ENCODE measurements around the gene PRRG2.

PRRG2 gene

DNA sequence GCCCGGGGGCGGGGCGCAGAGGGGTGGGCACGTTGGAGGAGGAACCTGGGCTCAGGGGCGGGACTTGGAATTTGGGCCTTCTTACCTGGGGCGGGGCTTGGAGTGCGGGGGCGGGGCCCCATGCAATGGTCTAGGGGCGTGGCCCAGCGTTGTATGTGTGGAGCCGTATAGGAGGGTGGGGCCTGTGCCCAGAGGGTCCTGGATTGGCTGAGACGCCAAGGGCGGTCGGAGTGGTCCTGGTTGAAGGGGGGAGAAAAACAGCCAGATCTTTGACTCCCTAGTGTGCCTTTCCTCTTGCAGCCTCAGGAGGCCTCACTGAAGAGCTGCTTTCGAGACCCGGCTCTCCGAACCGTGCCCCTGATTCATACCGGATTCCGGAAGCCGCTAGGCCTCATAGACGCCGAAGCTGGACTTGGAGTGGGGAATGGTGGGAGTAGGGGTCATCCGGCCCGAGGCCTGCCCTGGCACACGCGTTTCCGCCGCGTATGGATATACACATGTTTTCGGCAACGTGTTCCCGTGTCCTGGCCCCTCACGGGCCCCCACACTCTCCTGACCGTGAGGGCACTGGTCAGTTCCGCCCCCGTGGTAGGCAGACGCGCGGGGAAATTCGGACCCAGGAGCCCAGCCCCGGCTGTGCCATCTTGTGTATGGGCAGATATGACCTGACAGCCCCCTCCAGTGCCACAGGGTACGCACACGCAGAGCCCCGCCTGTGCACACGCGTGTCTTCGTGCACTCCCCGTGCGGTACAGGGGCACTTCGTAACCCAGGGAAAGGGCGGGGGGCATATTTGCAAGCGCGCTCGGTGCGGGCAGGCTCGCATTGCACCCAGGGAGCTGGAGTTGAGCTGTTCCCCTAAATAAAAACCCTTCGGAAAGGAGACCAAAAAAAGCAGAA is 9.2 kb downstream of the PRRG2 start:
- peaks cover 27 to 32% of the 10 kb centered on the region in 2 experiments for H3K4me1 ChIP-seq (ENCODE audit: control insufficient read depth in 1 of 2, insufficient read depth in 1 of 2, low read depth in 1 of 2, low read length in 1 of 2)
- peak overlapping the region; percentile 82 for H3K27ac ChIP-seq
- H3K36me3 ChIP-seq = peaks cover 13% of the 10 kb centered on the region
- H3K4me3 ChIP-seq (ENCODE audit: low read depth in 1 of 2, low read length in 1 of 2) = peak overlapping the region; percentile 76 to 88
- H3K27me3 ChIP-seq = no peaks in the 10 kb centered on the region
- TF ChIP-seq, protein P1, sequence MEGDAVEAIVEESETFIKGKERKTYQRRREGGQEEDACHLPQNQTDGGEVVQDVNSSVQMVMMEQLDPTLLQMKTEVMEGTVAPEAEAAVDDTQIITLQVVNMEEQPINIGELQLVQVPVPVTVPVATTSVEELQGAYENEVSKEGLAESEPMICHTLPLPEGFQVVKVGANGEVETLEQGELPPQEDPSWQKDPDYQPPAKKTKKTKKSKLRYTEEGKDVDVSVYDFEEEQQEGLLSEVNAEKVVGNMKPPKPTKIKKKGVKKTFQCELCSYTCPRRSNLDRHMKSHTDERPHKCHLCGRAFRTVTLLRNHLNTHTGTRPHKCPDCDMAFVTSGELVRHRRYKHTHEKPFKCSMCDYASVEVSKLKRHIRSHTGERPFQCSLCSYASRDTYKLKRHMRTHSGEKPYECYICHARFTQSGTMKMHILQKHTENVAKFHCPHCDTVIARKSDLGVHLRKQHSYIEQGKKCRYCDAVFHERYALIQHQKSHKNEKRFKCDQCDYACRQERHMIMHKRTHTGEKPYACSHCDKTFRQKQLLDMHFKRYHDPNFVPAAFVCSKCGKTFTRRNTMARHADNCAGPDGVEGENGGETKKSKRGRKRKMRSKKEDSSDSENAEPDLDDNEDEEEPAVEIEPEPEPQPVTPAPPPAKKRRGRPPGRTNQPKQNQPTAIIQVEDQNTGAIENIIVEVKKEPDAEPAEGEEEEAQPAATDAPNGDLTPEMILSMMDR (IDR thresholded peaks at IDR 0.05) = peak; percentile 11
- H3K9me3 ChIP-seq = no peaks in the 10 kb centered on the region

DNA sequence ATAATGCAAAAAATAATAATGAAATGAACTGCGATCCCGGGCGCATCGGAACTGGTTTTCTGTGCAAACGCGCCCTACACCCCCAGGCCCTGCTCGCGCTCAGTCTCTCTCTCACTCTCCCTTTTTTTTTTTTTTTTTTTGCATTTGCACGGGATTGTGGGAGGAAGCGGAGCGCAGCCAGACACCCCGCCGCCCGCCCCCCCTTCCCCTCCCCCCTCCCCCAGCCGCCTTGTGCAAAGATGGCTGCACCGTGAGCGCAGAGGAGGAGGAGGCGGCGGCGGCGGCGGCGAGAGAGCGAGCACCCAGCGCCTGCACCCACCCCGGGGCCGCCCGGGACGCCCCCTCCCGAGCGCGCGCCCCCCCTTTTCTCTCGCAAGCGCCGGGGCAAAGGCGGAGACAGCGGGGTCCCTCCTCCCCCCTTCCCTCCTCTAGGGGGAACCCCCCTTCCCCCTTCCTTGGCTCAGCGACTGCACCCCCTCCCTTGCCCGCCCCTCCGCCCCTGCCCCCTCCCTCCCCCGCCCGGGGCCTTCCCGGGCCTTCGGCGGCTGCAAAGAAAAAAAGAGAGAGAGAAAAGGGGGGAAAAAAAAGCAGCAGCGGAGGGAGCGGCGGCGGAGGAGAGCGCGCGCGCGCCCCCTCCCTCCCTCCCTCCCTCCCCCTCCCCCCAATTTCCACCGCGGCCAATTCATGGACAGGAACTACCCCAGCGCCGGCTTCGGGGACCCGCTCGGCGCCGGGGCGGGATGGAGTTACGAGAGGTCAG is 10.0 kb downstream of the PRRG2 start, which contains the start of gene PRR12:
TSS of gene PRR12 (plus strand) at position 212 of the 760 bp plus-strand sequence. CDS start at position 685, 473 bp downstream.
- Histone ChIP-seq H3K4me1 (ENCODE audit: control insufficient read depth in 1 of 2, insufficient read depth in 1 of 2, low read depth in 1 of 2, low read length in 1 of 2) (peaks cover 27 to 32% of the 10 kb centered on the region in 2 experiments), H3K36me3 (peaks cover 21% of the 10 kb centered on the region), H3K4me3 (ENCODE audit: low read depth in 1 of 2, low read length in 1 of 2) (peak within 1 kb of the TSS; percentile 76 to 88), H3K27me3 (no peaks in the 10 kb centered on the region), H3K27ac (peak within 1 kb of the TSS; percentile 82), H3K9me3 (no peaks in the 10 kb centered on the region)
- TF ChIP-seq, protein P1 (IDR thresholded peaks at IDR 0.05) = no peak

DNA sequence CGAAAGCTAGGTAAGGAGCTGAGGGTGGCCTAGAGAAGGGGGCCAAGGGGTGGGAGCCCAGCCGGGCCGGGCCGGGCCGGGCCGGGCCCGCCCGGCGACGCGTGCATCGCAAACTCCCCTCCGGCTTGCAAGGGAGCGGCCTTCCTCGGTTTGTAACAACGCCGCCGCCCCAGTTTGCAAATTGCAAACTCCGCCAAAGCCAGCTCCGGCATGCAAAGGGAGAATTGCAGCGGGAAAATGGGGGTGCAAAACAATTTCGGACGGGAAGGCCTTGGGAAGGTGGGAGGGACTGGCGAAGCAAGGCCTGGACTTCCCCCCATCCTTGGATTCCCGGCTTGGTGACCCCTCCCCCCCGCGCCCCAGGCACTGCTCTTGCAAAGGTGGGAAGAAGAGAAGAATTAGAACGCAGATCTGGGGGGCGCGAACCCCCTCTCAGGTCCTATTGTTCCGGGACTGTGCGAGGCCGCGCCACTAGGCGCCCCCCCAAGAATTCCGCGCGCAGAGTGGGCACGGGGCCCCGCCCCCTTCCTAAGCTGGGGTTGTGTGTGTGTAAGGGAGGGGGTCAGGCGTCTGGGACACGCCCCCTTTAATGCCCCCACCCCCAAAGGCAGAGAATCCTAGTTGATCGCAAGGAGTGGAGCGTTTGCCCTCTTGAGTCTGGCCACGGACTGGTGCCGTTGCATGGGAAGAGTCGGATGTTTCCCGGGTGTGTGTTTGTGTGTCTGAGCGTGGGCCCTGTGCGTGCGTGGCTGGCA is 10.8 kb downstream of the PRRG2 start:
- Histone ChIP-seq H3K36me3 (peaks cover 29% of the 10 kb centered on the region), H3K27ac (peak overlapping the region; percentile 82)

DNA sequence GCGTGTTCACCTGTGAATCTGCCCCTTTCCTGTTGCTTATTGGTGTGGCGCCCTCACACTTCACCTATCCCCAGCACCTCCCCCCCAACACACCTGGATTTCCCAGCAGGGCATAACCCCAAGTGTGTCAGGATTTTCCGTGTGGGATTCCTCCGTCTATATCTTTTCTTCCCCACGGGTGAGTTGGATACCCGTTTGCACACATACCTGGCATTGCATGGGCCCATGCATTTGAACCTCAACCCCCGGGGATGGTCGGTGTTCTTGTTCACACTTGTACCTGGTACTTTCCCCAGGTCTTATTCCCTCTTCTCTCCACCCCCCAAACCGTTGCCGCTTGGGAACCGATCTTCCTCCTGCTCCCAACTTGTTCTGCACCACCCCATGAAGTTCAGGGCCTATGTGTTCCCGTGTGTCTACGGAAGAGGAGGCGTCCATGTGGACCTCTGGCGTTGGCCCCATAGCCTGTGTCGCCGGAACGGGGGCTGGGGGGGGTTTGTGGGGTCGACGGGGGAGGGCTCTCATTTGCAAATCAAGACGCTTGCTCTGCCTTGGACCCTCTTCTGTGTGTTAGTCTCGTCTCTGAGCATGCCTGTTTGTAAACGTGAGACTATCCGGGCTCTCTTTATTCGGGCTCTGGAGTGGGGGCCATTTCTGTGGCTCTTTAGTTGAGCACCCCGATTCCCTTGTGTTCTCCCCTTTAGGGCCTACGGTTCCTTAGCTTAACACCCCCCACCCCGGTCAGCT is 11.5 kb downstream of the PRRG2 start:
- Histone ChIP-seq H3K4me3 (ENCODE audit: low read depth in 1 of 2, low read length in 1 of 2) (peak overlapping the region; percentile 76 to 88), H3K27ac (peak overlapping the region; percentile 82), H3K36me3 (peaks cover 36% of the 10 kb centered on the region), H3K27me3 (no peaks in the 10 kb centered on the region), H3K9me3 (no peaks in the 10 kb centered on the region), H3K4me1 (ENCODE audit: control insufficient read depth in 1 of 2, insufficient read depth in 1 of 2, low read depth in 1 of 2, low read length in 1 of 2) (peaks cover 27 to 32% of the 10 kb centered on the region in 2 experiments)
- TF ChIP-seq, protein P1 (IDR thresholded peaks at IDR 0.05) = no peak

More for the DNA sequence above, 10.8 kb downstream of the PRRG2 start:
- peaks cover 27 to 32% of the 10 kb centered on the region in 2 experiments for H3K4me1 ChIP-seq (ENCODE audit: control insufficient read depth in 1 of 2, insufficient read depth in 1 of 2, low read depth in 1 of 2, low read length in 1 of 2)
- no peaks in the 10 kb centered on the region for H3K27me3 ChIP-seq
- H3K9me3 ChIP-seq = no peaks in the 10 kb centered on the region
- H3K4me3 ChIP-seq (ENCODE audit: low read depth in 1 of 2, low read length in 1 of 2) = peak overlapping the region; percentile 76 to 88
- TF ChIP-seq, protein P1 (IDR thresholded peaks at IDR 0.05) = no peak
